ENCODE results near the gene CDYL2.

- TF ChIP-seq POLR2A (IDR thresholded peaks at IDR 0.05) (no peak), CTCF (IDR thresholded peaks at IDR 0.05) (no peak)
These were observed 188.0 kb downstream of the CDYL2 start for GRCh38 chr16:80616362-80616761.

Data from Peyer's patch (tissue), 4 donors.